Stimulated activated CD4-positive, alpha-beta T cell treated with anti-CD3 and anti-CD28 coated beads, Interleukin-12 subunit alpha, Interleukin-12 subunit beta, amount 100 ng/mL, for 48 hours (primary cell): ENCODE measurements around the gene APBA2.
"Not testable (repeated sequence)": the region's sequence is repeated elsewhere in the genome, so short reads cannot be mapped to it uniquely, and the experiment has no call there.

ENCODE experiments used
- DNase-seq, 3 donors: peaks; one replicate each; pipeline ENCODE4 v3.0.0-alpha.2; 2020; ENCODE audit warnings: low read depth in 2 of 3, low spot score in 1 of 3

APBA2 gene

GRCh38 chr15:28885630-28886430 is at the start of gene APBA2:
TSS of gene APBA2 (plus strand) at chr15:28885974. CDS start at chr15:29053885, 167,911 bp downstream.
- peak in 2 of 3 donors; percentile 15 to 40 for DNase-seq

GRCh38 chr15:28840285-28840684 is 45.5 kb upstream of the APBA2 start:
- DNase-seq = not testable (repeated sequence)

- not testable (repeated sequence) for DNase-seq
These were observed 43.6 kb upstream of the APBA2 start for GRCh38 chr15:28842210-28842609.

GRCh38 chr15:28843520-28843919 is 42.3 kb upstream of the APBA2 start:
- not testable (repeated sequence) for DNase-seq

- not testable (repeated sequence) for DNase-seq
These were observed 41.6 kb upstream of the APBA2 start for GRCh38 chr15:28844147-28844546.

- peak in 1 of 3 donors; percentile 22 for DNase-seq
These were observed 38.5 kb upstream of the APBA2 start for GRCh38 chr15:28847247-28847646.

GRCh38 chr15:28847959-28848358 is 37.8 kb upstream of the APBA2 start:
- not testable (repeated sequence) for DNase-seq

GRCh38 chr15:28848521-28848920 is 37.3 kb upstream of the APBA2 start, which contains the start of gene GOLGA6L7:
TSS of gene GOLGA6L7 (minus strand) at chr15:28848644. CDS start at chr15:28848549, 95 bp downstream.
- peak in 2 of 3 donors; percentile 3 to 21 for DNase-seq

GRCh38 chr15:28849271-28849670 is 36.5 kb upstream of the APBA2 start:
- not testable (repeated sequence) for DNase-seq

- not testable (repeated sequence) for DNase-seq
These were observed 36.0 kb upstream of the APBA2 start for GRCh38 chr15:28849766-28850165.

- DNase-seq = not testable (repeated sequence)
These were observed 32.1 kb upstream of the APBA2 start for GRCh38 chr15:28853654-28854053.

- not testable (repeated sequence) for DNase-seq
These were observed 31.2 kb upstream of the APBA2 start for GRCh38 chr15:28854578-28854977.

GRCh38 chr15:28861031-28861534 is 24.7 kb upstream of the APBA2 start:
- no peak for DNase-seq

- not testable (repeated sequence) for DNase-seq
These were observed 24.0 kb upstream of the APBA2 start for GRCh38 chr15:28861589-28862293.

GRCh38 chr15:28868744-28869345 is 16.9 kb upstream of the APBA2 start:
- DNase-seq = no peak

GRCh38 chr15:28871168-28871567 is 14.6 kb upstream of the APBA2 start:
- no peak for DNase-seq

GRCh38 chr15:28873006-28873405 is 12.8 kb upstream of the APBA2 start:
- no peak for DNase-seq

GRCh38 chr15:28873585-28874190 is 12.1 kb upstream of the APBA2 start:
- DNase-seq = no peak

- no peak for DNase-seq
These were observed 10.2 kb upstream of the APBA2 start for GRCh38 chr15:28875461-28876000.

GRCh38 chr15:28876131-28876844 is 9.5 kb upstream of the APBA2 start:
- no peak for DNase-seq
